HG02588 (cell line): Measurements from ENCODE around the gene HORMAD1.
A peak's percentile ranks its signal among the peaks of the same experiment; 100 is the strongest.
"Not testable (repeated sequence)": the region's sequence is repeated elsewhere in the genome, so short reads cannot be mapped to it uniquely, and the experiment has no call there.

ENCODE experiments used
- ATAC-seq: cut with Tn5 transposase; IDR thresholded peaks from one replicate; pipeline ENCODE4 v1.9.1; 2021; ENCODE audit warnings: mild to moderate bottlenecking, moderate library complexity; ENCODE audit not compliant: unreplicated experiment

Gene HORMAD1, protein sequence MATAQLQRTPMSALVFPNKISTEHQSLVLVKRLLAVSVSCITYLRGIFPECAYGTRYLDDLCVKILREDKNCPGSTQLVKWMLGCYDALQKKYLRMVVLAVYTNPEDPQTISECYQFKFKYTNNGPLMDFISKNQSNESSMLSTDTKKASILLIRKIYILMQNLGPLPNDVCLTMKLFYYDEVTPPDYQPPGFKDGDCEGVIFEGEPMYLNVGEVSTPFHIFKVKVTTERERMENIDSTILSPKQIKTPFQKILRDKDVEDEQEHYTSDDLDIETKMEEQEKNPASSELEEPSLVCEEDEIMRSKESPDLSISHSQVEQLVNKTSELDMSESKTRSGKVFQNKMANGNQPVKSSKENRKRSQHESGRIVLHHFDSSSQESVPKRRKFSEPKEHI

DNA sequence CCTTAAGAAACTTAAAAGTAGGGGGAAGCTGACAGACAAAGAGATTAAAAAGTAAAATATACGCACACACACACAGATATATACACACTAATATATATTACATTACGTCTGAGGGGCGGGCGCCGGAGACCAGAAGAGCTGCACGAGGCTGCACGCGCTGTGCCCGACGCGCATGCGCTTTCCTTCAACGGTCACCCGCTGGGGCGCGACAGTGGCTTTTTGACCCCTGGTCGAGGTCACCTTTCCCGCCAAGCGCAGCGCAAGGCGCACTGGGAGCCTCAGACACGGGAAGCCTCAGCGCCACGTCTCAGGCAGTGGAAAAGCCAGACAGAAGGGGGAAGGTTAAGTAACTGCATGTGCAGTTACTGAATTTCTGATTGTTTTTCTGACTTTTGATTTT, at the start of gene HORMAD1:
Gene HORMAD1, minus strand, starts transcription at position 193 of the 400 bp plus-strand sequence. CDS start 1,390 bp downstream, outside the sequence.
- ATAC-seq = no peak

GRCh38 chr1:150767704-150768103, 47.0 kb upstream of the HORMAD1 start:
- not testable (repeated sequence) for ATAC-seq

- ATAC-seq = not testable (repeated sequence)
Measured at GRCh38 chr1:150765977-150766301, 45.2 kb upstream of the HORMAD1 start.

DNA sequence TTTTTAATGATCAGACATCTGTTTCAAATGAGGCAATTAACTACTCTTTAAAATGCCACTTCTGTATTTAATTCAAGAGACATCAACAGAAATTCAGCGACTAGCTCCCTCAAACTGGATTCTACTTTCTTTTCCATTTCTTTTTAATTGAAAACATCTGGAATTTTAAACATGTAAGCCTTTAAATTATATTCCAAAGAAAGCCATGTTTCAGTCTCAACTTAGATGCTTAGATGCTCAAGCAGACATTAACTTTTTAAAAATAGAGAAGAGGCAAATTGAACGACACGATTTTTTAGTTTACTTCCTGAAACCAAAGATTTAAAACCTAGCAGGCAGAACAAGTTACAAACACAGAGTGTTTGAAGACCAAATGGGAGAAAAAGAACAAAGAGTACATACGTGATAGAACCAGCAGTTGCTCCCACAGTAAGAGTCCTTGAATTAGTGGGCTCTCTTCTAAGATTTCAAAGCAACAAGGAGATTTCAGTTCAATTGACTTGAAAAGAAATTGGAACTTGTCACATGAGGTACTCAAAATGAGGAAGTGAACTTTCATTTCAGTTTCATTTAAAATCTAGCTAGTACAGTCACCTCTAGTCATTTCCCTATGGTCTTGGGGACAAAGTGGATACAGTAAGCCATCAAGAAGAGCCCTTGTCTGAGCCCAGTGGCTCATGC, 44.7 kb upstream of the HORMAD1 start, which contains the start of gene CTSS:
Gene CTSS, minus strand, starts transcription at position 483 of the 681 bp plus-strand sequence. CDS start 1,015 bp downstream, outside the sequence.
- ATAC-seq = peak; percentile 81

- no peak for ATAC-seq
Measured at GRCh38 chr1:150764617-150765101, 44.0 kb upstream of the HORMAD1 start.

GRCh38 chr1:150763018-150763417, 42.3 kb upstream of the HORMAD1 start:
- ATAC-seq = no peak

DNA sequence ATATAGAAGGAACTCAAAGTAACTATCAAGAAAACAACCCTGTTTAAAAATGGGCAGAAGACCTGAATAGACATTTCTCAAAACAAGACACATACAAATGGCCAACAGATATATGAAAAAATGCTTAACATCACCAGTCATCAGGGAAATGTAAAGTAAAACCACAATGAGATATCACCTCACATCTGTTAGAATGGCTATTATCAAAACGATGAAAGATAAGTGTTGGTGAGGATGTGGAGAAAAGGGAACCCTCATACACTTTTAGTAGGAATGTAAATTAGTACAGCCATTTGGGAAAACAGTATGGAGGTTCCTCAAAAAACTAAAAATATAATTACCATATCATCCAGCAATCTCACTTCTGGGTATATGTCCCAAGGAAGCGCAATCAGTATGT, 41.9 kb upstream of the HORMAD1 start:
- ATAC-seq = no peak

DNA sequence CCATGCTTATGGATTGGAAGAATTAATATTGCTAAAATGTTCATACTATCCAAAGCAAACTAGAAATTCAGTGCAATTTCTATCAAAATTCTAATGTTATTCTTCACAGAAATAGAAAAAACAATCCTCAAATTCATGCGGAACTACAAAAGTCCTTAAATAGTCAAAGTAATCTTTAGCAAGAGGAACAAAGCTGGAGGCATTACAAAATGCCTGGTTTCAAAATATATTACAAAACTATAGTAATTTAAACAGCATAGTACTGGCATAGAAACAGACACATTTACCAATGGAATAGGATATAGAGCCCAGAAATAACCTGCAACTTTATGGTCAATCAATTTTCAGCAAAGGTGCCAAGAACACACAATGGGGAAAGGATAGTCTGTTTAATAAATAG, 41.1 kb upstream of the HORMAD1 start:
- ATAC-seq = no peak

GRCh38 chr1:150760013-150760412, 39.3 kb upstream of the HORMAD1 start:
- ATAC-seq = no peak

DNA sequence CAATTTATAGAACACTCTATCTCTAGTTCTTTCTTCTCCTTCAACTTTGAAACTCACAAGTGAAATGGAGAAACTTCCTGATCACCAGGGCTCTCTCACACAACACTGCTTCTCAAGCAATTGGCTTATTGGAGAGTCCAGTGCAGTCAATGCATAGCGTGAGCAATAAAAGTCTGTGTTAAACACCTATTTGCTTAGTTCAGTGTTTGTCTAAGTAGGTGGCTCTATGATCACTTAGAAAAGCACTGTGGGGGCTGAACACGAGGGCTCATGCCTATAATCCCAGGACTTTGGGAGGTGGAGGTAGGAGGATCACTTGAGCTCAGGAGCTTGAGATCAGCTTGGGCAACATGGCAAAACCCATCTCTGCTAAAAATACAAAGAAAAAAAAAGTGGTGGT, 32.7 kb upstream of the HORMAD1 start:
- no peak for ATAC-seq

GRCh38 chr1:150751443-150751842, 30.7 kb upstream of the HORMAD1 start:
- no peak for ATAC-seq

GRCh38 chr1:150749720-150750311, 29.1 kb upstream of the HORMAD1 start:
- ATAC-seq = no peak

DNA sequence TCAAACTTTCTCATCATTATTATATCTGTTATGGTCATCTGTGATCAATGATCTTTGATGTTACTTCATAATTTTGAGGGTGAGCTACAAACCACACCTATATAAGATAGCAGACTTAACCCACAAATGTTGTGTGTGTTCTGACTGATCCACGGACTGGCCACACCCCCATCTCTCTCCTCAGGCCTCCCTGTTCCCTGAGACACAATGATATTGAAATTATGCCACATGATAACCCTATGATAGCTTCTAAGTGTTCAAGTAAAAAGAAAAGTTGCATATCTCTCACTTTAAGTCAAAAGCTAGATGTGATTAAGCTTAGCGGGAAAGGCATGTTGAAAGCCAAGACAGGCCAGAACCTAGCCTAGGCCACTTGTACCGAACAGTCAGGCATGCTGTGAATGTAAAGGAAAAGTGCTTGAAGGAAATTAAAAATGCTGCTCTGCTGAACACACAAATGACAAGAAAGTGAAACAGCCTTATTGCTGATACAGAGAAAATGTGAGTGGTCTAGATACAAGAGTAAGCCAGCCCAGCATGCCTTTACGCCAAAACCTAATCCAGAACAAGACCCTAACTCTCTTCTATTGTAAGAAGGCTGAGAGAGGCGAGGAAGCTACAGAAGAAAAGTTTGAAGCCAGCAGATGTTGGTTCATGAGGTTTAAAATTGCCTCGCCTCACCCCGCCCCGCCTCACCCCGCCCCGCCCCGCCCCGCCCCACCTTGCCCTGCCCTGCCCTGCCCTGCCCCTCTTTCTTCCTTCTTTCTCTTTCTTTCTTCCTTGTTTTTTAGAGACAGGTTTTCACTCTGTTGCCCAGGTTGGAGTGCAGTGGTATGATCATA, 28.4 kb upstream of the HORMAD1 start:
- ATAC-seq = no peak

DNA sequence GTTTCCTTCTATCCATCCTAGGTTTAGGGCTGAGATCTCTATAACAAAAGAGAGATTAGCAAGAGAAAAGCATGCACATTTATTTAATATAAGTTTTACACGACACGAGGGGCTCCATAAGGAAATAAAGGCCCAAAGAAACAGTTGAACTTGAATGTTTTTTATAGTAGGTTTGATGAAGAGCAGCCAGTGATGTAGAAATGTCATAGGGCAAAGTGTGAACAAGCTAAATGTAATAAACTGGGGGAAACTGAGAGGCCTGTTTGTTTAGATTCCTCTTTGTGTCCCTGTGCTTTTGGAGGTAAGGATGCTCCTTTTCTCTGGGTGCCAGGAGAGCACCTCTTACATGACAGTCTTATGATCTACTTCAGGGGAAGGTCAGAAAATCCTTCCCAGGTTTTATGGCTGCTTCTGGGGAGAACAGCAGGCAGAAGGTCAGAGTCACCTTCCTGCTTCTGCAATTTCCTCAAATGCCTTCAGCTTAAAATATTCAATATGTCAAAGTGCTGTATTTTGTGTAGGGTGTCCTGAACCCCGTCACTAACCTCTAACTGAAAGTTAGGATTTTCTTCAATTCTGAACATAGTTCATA, 9.5 kb upstream of the HORMAD1 start:
- no peak for ATAC-seq

DNA sequence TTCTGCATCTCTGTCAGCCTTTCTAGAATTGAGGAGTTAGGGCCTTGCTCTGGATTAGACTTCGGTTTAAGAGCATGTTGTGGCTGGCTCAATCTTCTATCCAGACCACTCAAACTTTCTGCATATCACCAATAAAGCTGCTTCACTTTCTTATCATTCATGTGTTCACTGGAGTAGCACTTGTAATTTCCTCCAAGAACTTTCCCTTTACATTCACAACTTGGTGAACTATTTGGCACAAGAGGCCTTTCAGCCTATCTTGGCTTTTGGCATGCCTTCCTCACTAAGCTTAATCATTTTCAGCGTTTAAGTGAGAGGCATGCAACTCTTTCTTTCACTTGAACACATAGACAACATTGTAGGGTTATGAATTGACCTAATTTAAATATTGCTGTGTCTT, 3.6 kb upstream of the HORMAD1 start:
- no peak for ATAC-seq

DNA sequence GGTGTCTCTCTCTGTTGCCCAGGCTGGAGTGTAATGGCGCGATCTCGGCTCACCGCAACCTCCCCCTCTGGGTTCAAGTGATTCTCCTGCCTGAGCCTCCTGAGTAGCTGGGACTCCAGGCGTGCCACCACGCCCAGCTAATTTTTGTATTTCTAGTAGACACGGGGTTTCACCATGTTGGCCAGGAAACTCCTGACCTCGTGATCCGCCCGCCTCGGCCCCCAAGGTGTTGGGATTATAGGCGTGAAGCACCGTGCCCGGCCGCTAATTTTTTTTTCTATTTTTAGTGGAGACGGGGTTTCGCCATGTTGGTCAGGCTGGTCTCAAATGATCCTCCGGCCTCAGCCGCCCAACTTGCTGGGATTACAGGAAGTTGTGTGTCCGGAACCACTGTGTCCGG, 597 bp downstream of the HORMAD1 start:
- no peak for ATAC-seq

DNA sequence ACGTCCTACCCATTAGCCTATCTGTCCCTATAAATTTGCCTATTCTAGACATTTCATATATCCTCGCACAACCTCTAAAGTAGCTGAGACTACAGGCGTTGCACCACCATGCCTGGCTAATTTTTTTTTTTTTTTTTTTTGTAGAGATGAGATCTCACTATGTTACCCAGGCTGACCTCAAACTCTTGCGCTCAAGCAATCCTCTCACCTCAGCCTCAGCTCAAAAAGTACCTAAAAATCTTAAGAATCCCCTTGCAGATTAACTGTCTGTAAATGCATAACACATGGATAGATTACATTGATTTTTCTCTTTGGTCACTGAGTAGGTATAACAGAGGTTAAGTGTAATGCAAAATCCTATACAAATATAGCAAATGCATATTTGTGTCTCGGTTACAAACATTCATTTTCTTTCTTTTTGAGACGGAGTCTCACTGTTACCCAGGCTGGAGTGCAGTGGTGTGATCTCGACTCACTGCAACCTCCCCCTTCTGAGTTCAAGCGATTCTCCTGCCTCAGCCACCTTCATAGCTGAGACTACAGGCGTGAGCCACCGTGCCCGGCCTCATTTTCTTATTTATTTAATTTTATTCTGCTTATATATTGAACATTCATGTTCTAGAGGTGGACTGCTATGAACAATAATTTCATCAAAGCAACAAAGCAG, 2.3 kb downstream of the HORMAD1 start:
- no peak for ATAC-seq

- not testable (repeated sequence) for ATAC-seq
Measured at GRCh38 chr1:150709031-150709430, 11.7 kb downstream of the HORMAD1 start.

DNA sequence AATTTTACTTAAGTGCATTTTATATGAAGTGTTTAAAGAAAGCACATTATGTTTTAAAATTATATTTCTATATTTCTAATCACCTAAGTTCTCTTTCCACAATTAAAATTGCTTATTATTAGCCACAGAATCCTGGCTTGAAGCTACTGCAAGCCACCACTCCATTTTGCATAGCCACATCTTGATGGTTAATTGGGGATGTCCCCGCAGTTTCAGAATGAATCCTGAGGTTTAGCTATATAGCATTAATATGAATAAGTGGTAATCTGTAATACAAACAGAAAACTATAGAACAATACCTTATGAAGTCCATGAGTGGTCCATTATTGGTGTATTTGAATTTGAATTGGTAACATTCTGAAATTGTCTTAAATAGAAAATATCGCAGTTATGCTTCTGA, 12.1 kb downstream of the HORMAD1 start:
- peak; percentile 50 for ATAC-seq

DNA sequence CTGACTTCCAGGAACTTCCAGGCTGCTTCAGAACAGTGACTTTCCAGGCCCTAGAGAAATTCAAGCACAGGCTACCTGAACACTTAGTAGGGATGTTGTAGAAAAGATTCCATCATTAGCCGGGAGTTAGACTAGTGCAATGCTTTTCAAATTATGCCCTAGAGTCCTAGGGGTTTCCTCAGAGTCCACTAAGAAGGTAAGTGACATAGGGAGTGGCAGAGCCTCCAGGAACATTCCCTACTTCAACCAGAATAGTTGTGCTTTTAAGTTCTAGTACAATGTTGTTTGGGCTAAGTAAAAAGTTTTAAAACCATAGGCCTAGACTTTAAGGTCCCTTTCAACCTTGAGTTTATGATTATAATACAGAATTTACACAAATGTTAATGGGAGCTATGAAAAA, 14.6 kb downstream of the HORMAD1 start:
- ATAC-seq = no peak
